ENCODE results near the gene NHS. TPM values are rescaled to one million over a fixed set of nuclear protein-coding genes. Genes with fewer than 3 reads are reported as not detected.

NHS gene
- total RNA-seq, 1 experiment from 2014 or later, result 5.7 TPM

DNA sequence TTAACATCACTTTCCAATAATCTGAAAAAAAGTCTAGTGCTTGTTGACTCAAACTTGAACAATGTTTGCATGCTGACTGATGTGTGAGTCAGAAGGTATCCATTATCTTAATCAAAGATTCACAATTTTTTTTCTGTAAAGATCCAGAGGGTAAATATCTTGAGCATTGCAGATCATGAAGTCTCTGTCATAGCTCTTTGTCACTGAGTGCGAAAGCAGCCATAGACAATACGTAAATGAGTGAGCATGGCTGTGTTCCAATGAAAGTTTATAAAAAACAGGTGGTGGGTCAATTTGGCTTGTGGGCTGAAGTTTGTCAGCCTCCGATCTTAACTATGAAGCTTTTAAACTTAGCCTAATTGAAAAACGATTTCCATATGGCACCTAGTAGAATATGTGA, 37.7 kb downstream of the NHS start (continued):
- no peak for TF ChIP-seq ZBTB33 (IDR thresholded peaks at IDR 0.05; ENCODE audit: extremely low read depth, insufficient replicate concordance, low read length)

DNA sequence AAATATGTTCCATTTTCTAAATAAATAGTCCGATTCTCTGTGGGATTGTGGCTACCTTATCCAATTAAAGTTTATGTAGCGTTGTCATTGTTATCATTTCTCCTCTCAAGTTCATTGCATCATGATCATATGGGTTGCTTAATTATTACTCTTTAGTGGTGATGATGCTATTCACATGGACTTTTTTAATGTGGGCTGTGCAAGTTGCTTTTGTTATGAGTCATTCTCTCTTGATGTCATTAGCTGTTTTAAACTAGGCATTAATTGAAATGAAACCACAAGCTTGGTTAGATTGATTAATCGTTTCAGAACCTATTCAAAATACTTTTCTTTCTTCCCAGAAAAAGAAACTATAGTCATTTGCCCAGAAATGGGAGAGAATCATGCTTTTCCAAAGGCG, 38.2 kb downstream of the NHS start:
- peak overlapping the region; percentile 25; the same call in 1 of the 2 replicates for H3K9ac ChIP-seq (ENCODE audit: low read length)
- POLR2A ChIA-PET, result no interaction called here
- TF ChIP-seq EZH2 (IDR thresholded peaks at IDR 0.05) (no peak), EZH2phosphoT487 (IDR thresholded peaks at IDR 0.05; ENCODE audit: borderline replicate concordance) (no peak), RAD21 (IDR thresholded peaks at IDR 0.05; ENCODE audit: low read depth) (no peak), ZBTB33 (IDR thresholded peaks at IDR 0.05; ENCODE audit: extremely low read depth, insufficient replicate concordance, low read length) (no peak), ATF3 (IDR thresholded peaks at IDR 0.05) (peak; percentile 81), ELF1 (IDR thresholded peaks at IDR 0.05; ENCODE audit: borderline replicate concordance, low read depth) (no peak), CEBPB (IDR thresholded peaks at IDR 0.05; ENCODE audit: low read depth) (peak; percentile 92), YY1 (IDR thresholded peaks at IDR 0.05; ENCODE audit: extremely low read depth, insufficient replicate concordance, low read depth, low read length) (no peak), EGR1 (IDR thresholded peaks at IDR 0.05; ENCODE audit: low read depth) (no peak), SRF (IDR thresholded peaks at IDR 0.05; ENCODE audit: low read depth) (no peak), ZFX (IDR thresholded peaks at IDR 0.05) (no peak), POLR2A (IDR thresholded peaks at IDR 0.05; ENCODE audit: borderline replicate concordance, extremely low read depth, insufficient read depth, insufficient read length) (no peak), ZNF274 (IDR thresholded peaks at IDR 0.05; ENCODE audit: low read depth, low read length) (no peak), POLR2AphosphoS5 (IDR thresholded peaks at IDR 0.05; ENCODE audit: low read depth, low read length) (no peak)
- TF ChIP-seq, protein P1, sequence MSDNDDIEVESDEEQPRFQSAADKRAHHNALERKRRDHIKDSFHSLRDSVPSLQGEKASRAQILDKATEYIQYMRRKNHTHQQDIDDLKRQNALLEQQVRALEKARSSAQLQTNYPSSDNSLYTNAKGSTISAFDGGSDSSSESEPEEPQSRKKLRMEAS (IDR thresholded peaks at IDR 0.05), result 0 out of 2 replicates have a peak, but pooled peaks have one; percentile 7
- TF ChIP-seq, protein P2, sequence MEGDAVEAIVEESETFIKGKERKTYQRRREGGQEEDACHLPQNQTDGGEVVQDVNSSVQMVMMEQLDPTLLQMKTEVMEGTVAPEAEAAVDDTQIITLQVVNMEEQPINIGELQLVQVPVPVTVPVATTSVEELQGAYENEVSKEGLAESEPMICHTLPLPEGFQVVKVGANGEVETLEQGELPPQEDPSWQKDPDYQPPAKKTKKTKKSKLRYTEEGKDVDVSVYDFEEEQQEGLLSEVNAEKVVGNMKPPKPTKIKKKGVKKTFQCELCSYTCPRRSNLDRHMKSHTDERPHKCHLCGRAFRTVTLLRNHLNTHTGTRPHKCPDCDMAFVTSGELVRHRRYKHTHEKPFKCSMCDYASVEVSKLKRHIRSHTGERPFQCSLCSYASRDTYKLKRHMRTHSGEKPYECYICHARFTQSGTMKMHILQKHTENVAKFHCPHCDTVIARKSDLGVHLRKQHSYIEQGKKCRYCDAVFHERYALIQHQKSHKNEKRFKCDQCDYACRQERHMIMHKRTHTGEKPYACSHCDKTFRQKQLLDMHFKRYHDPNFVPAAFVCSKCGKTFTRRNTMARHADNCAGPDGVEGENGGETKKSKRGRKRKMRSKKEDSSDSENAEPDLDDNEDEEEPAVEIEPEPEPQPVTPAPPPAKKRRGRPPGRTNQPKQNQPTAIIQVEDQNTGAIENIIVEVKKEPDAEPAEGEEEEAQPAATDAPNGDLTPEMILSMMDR (IDR thresholded peaks at IDR 0.05 in 2 of 3, conservative IDR thresholded peaks at IDR 0.05 in 1 of 3; ENCODE audit: borderline replicate concordance in 1 of 3, insufficient read depth in 1 of 3, low read depth in 2 of 3, low read length in 2 of 3), result no peak

More for the DNA sequence above, 38.2 kb downstream of the NHS start:
- Histone ChIP-seq H3K4me3 (replicated peaks in 1 of 2; ENCODE audit: low read depth in 1 of 2, low read length in 2 of 2) (peak overlapping the region; percentile 16 to 46), H3K27me3 (ENCODE audit: insufficient read depth, low read length) (no peaks in the 10 kb centered on the region), H4K20me1 (ENCODE audit: insufficient read depth) (no peaks in the 10 kb centered on the region), H3K36me3 (ENCODE audit: control insufficient read depth in 1 of 2, insufficient read depth in 2 of 2, low read length in 2 of 2) (no peaks in the 10 kb centered on the region), H3K4me1 (ENCODE audit: control insufficient read depth in 1 of 2, insufficient read depth in 2 of 2, low read length in 2 of 2) (peaks cover 26 to 63% of the 10 kb centered on the region in 2 experiments), H3K9me2 (ENCODE audit: insufficient read depth) (no peaks in the 10 kb centered on the region), H2AFZ (ENCODE audit: low read depth, low read length, poor library complexity, severe bottlenecking) (no peak overlapping the region), H3K9me3 (ENCODE audit: control insufficient read depth in 1 of 2, insufficient read depth in 1 of 2, low read depth in 1 of 2, low read length in 2 of 2) (no peaks in the 10 kb centered on the region), H3K79me2 (ENCODE audit: insufficient read depth, low read length) (no peaks in the 10 kb centered on the region), H3K4me2 (ENCODE audit: low read length) (peak overlapping the region; percentile 84), H3K27ac (ENCODE audit: low read depth, low read length) (peak overlapping the region; percentile 49; the same call in 1 of the 2 replicates)
- intact Hi-C loops (cut with micrococcal nuclease), result loop anchor here (5.0 kb wide), 1 partner anchor 36 kb away; the partner anchor contains the start of gene NHS
- ATAC-seq, result peak; percentile 46; the same call in 1 of the 2 replicates
- DNase-seq (ENCODE audit: low read depth, low spot score), result peak; percentile 32
- RAD21 ChIA-PET (ENCODE audit: low non-redundant PET in 1 of 2, low total read pairs in 2 of 2, uncharacterized antibody in 2 of 2, unreplicated experiment in 2 of 2), result no interaction called here
- BruUV-seq (replicated peaks), result no TSS peak
- CTCF ChIA-PET, result no interaction called here
